Fibroblast of mammary gland (primary cell): Measurements from ENCODE around the gene PRADC1.

ENCODE experiments used
- DNase-seq: peaks from one replicate; pipeline ENCODE4 v3.0.0-alpha.2; 2010; ENCODE audit warnings: low read depth
- H3K4me3 ChIP-seq: 2 replicates; pipeline ENCODE4 v1.5.1; 2011; ENCODE audit warnings: low read depth, mild to moderate bottlenecking, low read length, moderate library complexity; ENCODE audit not compliant: control insufficient read depth
- TF ChIP-seq, protein P1 (sequence below): conservative IDR thresholded peaks from 2 replicates; pipeline ENCODE4 v1.5.1; 2011; ENCODE audit warnings: low read depth, low read length, inconsistent platforms; ENCODE audit not compliant: control insufficient read depth, insufficient read depth

The PRADC1 gene

GRCh38 chr2:73258913-73259215 lies 25.8 kb upstream of the PRADC1 start:
- no peak for DNase-seq
- no peak overlapping the region for H3K4me3 ChIP-seq

DNA sequence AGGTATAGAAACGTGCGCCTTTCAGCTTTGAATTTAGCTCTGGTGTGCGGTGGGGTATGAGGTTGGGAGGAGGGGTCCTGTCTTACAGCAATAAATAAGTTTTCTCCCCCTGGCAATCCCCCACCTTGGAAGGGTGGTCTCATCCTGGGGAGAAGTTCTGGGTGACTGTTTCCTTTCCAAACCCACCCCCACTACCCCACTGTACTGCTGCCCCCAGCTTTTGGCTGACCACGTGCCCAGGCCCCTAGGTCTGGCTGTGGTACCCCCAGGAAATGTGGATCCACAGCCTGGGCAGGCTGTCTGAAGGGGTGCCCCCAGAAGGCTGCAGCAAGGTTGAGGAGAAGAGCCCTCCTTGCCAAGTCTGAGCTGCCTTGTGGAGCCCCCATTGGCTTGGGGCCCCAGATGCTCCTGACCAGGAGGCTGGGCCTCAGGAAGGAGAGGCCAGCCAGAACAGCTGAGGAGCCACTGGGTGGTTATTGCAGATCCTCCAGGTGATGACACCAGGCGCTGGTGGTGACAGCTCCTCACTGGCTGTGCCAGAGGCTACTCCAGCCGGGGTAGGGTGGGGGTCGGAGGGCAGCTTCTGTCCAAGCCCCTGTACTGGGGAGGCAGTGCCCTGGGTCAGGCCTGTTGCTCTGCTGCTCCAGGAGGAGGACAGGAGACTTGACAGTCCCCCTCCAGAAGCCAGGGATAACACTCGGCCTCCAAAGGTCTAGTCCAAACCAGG lies 25.3 kb upstream of the PRADC1 start:
- no peak overlapping the region for H3K4me3 ChIP-seq
- TF ChIP-seq, protein P1, sequence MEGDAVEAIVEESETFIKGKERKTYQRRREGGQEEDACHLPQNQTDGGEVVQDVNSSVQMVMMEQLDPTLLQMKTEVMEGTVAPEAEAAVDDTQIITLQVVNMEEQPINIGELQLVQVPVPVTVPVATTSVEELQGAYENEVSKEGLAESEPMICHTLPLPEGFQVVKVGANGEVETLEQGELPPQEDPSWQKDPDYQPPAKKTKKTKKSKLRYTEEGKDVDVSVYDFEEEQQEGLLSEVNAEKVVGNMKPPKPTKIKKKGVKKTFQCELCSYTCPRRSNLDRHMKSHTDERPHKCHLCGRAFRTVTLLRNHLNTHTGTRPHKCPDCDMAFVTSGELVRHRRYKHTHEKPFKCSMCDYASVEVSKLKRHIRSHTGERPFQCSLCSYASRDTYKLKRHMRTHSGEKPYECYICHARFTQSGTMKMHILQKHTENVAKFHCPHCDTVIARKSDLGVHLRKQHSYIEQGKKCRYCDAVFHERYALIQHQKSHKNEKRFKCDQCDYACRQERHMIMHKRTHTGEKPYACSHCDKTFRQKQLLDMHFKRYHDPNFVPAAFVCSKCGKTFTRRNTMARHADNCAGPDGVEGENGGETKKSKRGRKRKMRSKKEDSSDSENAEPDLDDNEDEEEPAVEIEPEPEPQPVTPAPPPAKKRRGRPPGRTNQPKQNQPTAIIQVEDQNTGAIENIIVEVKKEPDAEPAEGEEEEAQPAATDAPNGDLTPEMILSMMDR, result no peak
- DNase-seq, result no peak

More at GRCh38 chr2:73258913-73259215, 25.8 kb upstream of the PRADC1 start:
- TF ChIP-seq, protein P1, result no peak

GRCh38 chr2:73257425-73258125 lies 24.5 kb upstream of the PRADC1 start:
- TF ChIP-seq, protein P1, result no peak
- no peak for DNase-seq
- no peak overlapping the region for H3K4me3 ChIP-seq

- DNase-seq, result no peak
- no peak overlapping the region for H3K4me3 ChIP-seq
- TF ChIP-seq, protein P1, result no peak
Observed at GRCh38 chr2:73257021-73257420, 24.0 kb upstream of the PRADC1 start.

GRCh38 chr2:73256618-73256922 lies 23.5 kb upstream of the PRADC1 start:
- no peak for DNase-seq
- TF ChIP-seq, protein P1, result no peak

DNA sequence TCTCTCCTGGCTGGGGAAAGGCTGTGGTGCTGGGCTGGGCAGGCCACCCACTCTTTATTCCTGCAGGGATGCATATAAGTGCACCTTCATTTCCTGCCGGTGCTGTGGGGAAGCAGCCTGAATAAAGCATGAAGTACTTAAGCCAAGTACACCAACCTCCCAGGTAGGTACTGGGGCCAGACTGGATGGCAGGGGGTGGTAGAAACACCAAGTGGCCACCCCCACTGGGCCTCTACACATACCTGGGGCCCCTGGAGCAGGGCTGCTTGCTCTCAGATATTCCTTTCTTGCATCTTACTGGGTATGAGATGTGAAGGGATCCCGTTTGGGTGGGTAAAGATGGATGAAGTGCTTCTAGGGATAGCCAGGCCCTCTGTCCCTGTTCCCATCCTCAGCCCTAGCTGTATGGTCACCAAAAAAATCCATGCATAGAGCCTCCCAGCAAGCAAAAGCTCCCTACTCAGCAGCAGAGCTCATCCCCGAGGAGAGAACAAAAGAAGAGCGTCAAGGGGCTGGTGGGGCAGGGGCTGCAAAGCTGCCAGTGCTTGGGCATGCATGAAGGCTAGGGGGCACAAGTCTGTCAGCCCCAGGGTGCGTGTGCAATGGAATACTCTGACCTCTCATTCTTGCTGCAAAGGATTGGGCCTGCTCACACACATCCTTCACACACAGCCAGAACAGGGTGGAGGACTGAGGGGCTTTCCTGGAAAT lies 23.0 kb upstream of the PRADC1 start:
- TF ChIP-seq, protein P1, result no peak
- no peak overlapping the region for H3K4me3 ChIP-seq
- DNase-seq, result no peak

More at GRCh38 chr2:73256618-73256922, 23.5 kb upstream of the PRADC1 start:
- no peak overlapping the region for H3K4me3 ChIP-seq
